ENCODE data around the gene PTPRD.

DNA sequence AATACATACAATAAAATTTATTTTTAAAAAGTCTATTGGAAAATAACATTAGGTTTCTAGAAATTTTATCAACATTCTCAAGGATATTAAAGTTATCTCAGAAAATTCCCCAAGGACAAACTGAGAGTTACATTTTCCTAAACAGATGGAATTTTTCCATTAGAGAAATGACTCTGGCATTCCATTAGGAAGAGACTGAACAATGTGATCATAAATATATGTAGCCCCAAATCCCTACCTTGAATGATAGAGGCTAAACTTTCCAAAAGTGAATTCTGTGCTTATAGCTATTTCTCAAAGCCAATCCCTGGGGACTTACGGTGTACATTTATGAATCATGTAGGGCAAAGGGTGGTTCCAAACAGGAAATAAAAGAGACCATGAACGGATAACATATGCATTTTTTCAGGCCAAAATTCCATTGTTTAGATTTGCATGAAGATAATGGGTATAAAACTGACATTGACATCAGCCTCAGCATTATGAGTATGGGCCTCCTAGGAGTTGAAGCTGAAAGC, 1632.2 kb downstream of the PTPRD start:
- TF ChIP-seq, protein P1, sequence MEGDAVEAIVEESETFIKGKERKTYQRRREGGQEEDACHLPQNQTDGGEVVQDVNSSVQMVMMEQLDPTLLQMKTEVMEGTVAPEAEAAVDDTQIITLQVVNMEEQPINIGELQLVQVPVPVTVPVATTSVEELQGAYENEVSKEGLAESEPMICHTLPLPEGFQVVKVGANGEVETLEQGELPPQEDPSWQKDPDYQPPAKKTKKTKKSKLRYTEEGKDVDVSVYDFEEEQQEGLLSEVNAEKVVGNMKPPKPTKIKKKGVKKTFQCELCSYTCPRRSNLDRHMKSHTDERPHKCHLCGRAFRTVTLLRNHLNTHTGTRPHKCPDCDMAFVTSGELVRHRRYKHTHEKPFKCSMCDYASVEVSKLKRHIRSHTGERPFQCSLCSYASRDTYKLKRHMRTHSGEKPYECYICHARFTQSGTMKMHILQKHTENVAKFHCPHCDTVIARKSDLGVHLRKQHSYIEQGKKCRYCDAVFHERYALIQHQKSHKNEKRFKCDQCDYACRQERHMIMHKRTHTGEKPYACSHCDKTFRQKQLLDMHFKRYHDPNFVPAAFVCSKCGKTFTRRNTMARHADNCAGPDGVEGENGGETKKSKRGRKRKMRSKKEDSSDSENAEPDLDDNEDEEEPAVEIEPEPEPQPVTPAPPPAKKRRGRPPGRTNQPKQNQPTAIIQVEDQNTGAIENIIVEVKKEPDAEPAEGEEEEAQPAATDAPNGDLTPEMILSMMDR (conservative IDR thresholded peaks at IDR 0.05; ENCODE audit: low read depth, low read length), result no peak
- TF ChIP-seq, protein P2, sequence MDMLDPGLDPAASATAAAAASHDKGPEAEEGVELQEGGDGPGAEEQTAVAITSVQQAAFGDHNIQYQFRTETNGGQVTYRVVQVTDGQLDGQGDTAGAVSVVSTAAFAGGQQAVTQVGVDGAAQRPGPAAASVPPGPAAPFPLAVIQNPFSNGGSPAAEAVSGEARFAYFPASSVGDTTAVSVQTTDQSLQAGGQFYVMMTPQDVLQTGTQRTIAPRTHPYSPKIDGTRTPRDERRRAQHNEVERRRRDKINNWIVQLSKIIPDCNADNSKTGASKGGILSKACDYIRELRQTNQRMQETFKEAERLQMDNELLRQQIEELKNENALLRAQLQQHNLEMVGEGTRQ (IDR thresholded peaks at IDR 0.05; ENCODE audit: low read depth, low read length), result no peak
- TF ChIP-seq RFX5 (IDR thresholded peaks at IDR 0.05; ENCODE audit: low read depth, low read length) (no peak), POLR2A (IDR thresholded peaks at IDR 0.05; ENCODE audit: low read depth, low read length) (no peak), CEBPB (IDR thresholded peaks at IDR 0.05; ENCODE audit: low read depth, low read length) (no peak), RCOR1 (IDR thresholded peaks at IDR 0.05; ENCODE audit: insufficient replicate concordance, low read length) (no peak), RAD21 (IDR thresholded peaks at IDR 0.05; ENCODE audit: low read length) (no peak), NFE2L2 (IDR thresholded peaks at IDR 0.05; ENCODE audit: low read depth, low read length) (no peak), SMC3 (IDR thresholded peaks at IDR 0.05; ENCODE audit: low read depth, low read length) (no peak), FOS (IDR thresholded peaks at IDR 0.05; ENCODE audit: low read depth, low read length) (no peak), BHLHE40 (IDR thresholded peaks at IDR 0.05; ENCODE audit: low read depth, low read length) (no peak)
- TF ChIP-seq, protein P3, sequence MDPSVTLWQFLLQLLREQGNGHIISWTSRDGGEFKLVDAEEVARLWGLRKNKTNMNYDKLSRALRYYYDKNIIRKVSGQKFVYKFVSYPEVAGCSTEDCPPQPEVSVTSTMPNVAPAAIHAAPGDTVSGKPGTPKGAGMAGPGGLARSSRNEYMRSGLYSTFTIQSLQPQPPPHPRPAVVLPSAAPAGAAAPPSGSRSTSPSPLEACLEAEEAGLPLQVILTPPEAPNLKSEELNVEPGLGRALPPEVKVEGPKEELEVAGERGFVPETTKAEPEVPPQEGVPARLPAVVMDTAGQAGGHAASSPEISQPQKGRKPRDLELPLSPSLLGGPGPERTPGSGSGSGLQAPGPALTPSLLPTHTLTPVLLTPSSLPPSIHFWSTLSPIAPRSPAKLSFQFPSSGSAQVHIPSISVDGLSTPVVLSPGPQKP (IDR thresholded peaks at IDR 0.05; ENCODE audit: borderline replicate concordance, low read depth, low read length), result no peak
